IMR-90 (cell line): Measurements from ENCODE around the gene CNIH1. TPM values are rescaled to one million over a fixed set of nuclear protein-coding genes. Genes with fewer than 3 reads are reported as not detected.

Experiments
- ATAC-seq: fragments of 200-7000 bp; cut with Tn5 transposase; 2 replicates; pipeline ENCODE4 v1.9.1; 2020; ENCODE audit warnings: low read depth, mild to moderate bottlenecking, moderate library complexity
- BruUV-seq: library from RNA; stranded (reverse); fragments of 400-500 nt; replicated peaks from 2 replicates; lab custom pipeline; 2021; lab: Mats Ljungman, UMichigan
- CTCF ChIA-PET: fragments of 300-600 bp; formaldehyde crosslinking; extraction: SDS; loops from one replicate; lab custom pipeline; 2021; ENCODE audit warnings: antibody characterized with exemption; lab: Yijun Ruan, JAX
- POLR2A ChIA-PET: fragments of 300-600 bp; sonication (Branson Sonifier 250); formaldehyde crosslinking; loops from one replicate; lab custom pipeline; 2022; ENCODE audit warnings: antibody characterized with exemption; ENCODE audit not compliant: unreplicated experiment; lab: Charles Lee
- DNase-seq: peaks from one replicate; pipeline ENCODE4 v3.0.0; 2013
- H2AFZ ChIP-seq: replicated peaks from 2 replicates; pipeline ENCODE3; 2013; ENCODE audit warnings: low read length, mild to moderate bottlenecking; ENCODE audit not compliant: poor library complexity
- H2AK5ac ChIP-seq: 2 replicates; pipeline ENCODE4 v1.6.1; 2013; ENCODE audit warnings: low read depth, low read length, inconsistent platforms
- H2AK9ac ChIP-seq: replicated peaks from 2 replicates; pipeline ENCODE3; 2013; ENCODE audit warnings: mild to moderate bottlenecking, low read depth, low read length, moderate library complexity; ENCODE audit not compliant: poor library complexity
- H2BK120ac ChIP-seq: 2 replicates; pipeline ENCODE4 v1.6.1; 2013; ENCODE audit warnings: low read depth, low read length, inconsistent platforms
- H2BK15ac ChIP-seq: 3 replicates; pipeline ENCODE4 v1.6.1; 2013; ENCODE audit warnings: low read depth, low read length, inconsistent platforms
- H2BK20ac ChIP-seq: 2 replicates; pipeline ENCODE4 v1.6.1; 2013; ENCODE audit warnings: low read depth, mild to moderate bottlenecking, inconsistent platforms, low read length, moderate library complexity
- H2BK5ac ChIP-seq: 2 replicates; pipeline ENCODE4 v1.6.1; 2013; ENCODE audit warnings: mild to moderate bottlenecking, low read depth, low read length, inconsistent platforms; ENCODE audit not compliant: poor library complexity, severe bottlenecking
- H3K14ac ChIP-seq: replicated peaks from 2 replicates; pipeline ENCODE4 v1.6.1; 2013; ENCODE audit warnings: low read depth, low read length, inconsistent platforms
- H3K18ac ChIP-seq: 2 replicates; pipeline ENCODE4 v1.6.1; 2013; ENCODE audit warnings: low read depth, low read length, control low read depth
- H3K23ac ChIP-seq: 2 replicates; pipeline ENCODE4 v1.6.1; 2013; ENCODE audit warnings: low read depth, low read length, inconsistent platforms
- H3K27ac ChIP-seq: 2 replicates; pipeline ENCODE4 v1.5.1; 2013; ENCODE audit warnings: mild to moderate bottlenecking, control low read depth, low read length; ENCODE audit not compliant: insufficient read depth
- H3K27me3 ChIP-seq: 2 replicates; pipeline ENCODE4 v1.6.1; 2013; ENCODE audit warnings: low read length; ENCODE audit not compliant: control insufficient read depth, insufficient read depth
- H3K36me3 ChIP-seq: 2 replicates; pipeline ENCODE4 v1.6.1; 2013; ENCODE audit warnings: low read length, mixed read lengths; ENCODE audit not compliant: control insufficient read depth, insufficient read depth
- H3K4ac ChIP-seq: 2 replicates; pipeline ENCODE4 v1.6.1; 2013; ENCODE audit warnings: low read depth, low read length, inconsistent platforms
- H3K4me1 ChIP-seq: 2 replicates; pipeline ENCODE4 v1.6.1; 2013; ENCODE audit warnings: low read length, mixed read lengths; ENCODE audit not compliant: control insufficient read depth, insufficient read depth
- H3K4me2 ChIP-seq: 2 replicates; pipeline ENCODE4 v1.6.1; 2013; ENCODE audit warnings: low read depth, mild to moderate bottlenecking, control low read depth, low read length, moderate library complexity
- H3K4me3 ChIP-seq: 2 replicates; pipeline ENCODE4 v1.5.1; 2013; ENCODE audit warnings: low read depth, mild to moderate bottlenecking, control low read depth, low read length, moderate library complexity; ENCODE audit not compliant: insufficient read depth
- H3K56ac ChIP-seq: 2 replicates; pipeline ENCODE4 v1.6.1; 2013; ENCODE audit warnings: low read length, inconsistent platforms; ENCODE audit not compliant: insufficient read depth; ENCODE audit errors: extremely low read depth
- H3K79me1 ChIP-seq, 2 experiments: 2 replicates each; pipeline ENCODE4 v1.6.1; 2013; ENCODE audit warnings: low read length in 2 of 2, inconsistent platforms in 1 of 2, low read depth in 1 of 2
- H3K9ac ChIP-seq: 2 replicates; pipeline ENCODE4 v1.6.1; 2013; ENCODE audit warnings: low read depth, low read length, control low read depth
- H3K9me1 ChIP-seq: 2 replicates; pipeline ENCODE4 v1.6.1; 2013; ENCODE audit warnings: low read length, inconsistent platforms; ENCODE audit not compliant: insufficient read depth
- H3K9me3 ChIP-seq: 2 replicates; pipeline ENCODE4 v1.6.1; 2013; ENCODE audit warnings: low read length; ENCODE audit not compliant: control insufficient read depth, insufficient read depth
- H4K20me1 ChIP-seq: 2 replicates; pipeline ENCODE4 v1.6.1; 2013; ENCODE audit warnings: low read length, inconsistent platforms; ENCODE audit not compliant: insufficient read depth
- H4K5ac ChIP-seq: 2 replicates; pipeline ENCODE4 v1.6.1; 2013; ENCODE audit warnings: mild to moderate bottlenecking, low read depth, low read length, control low read depth
- H4K8ac ChIP-seq, 2 experiments: 2 replicates each; pipeline ENCODE4 v1.6.1; 2013; ENCODE audit warnings: low read depth in 2 of 2, low read length in 2 of 2, control low read depth in 1 of 2, inconsistent platforms in 1 of 2
- H4K91ac ChIP-seq: 2 replicates; pipeline ENCODE4 v1.6.1; 2013; ENCODE audit warnings: low read depth, low read length, inconsistent platforms; ENCODE audit not compliant: insufficient read depth
- FOS ChIP-seq: fragments of 150-350 bp; IDR thresholded peaks from 2 replicates; pipeline ENCODE4 v1.6.1; 2016; ENCODE audit warnings: low read depth, low read length
- NFE2L2 ChIP-seq: fragments of 150-350 bp; IDR thresholded peaks from 2 replicates; pipeline ENCODE4 v1.6.1; 2016; ENCODE audit warnings: low read depth, mild to moderate bottlenecking, low read length
- SMC3 ChIP-seq: fragments of 150-350 bp; IDR thresholded peaks from 2 replicates; pipeline ENCODE4 v1.6.1; 2016; ENCODE audit warnings: low read depth, mild to moderate bottlenecking, antibody characterized with exemption, low read length, moderate library complexity
- WGBS, 2 experiments: methylation state at CpG; one replicate each; pipeline versions ENCODE4 v1.1.5 to v1.1.7; 2013; ENCODE audit warnings: missing lambda C conversion rate in 2 of 2; ENCODE audit not compliant: insufficient read length in 1 of 2; ENCODE audit errors: extremely low coverage in 2 of 2; 5-methylcytosine and 5-hydroxymethylcytosine counted together
- dilution Hi-C: fragments of 300-500 bp; cut with HindIII; formaldehyde crosslinking; loops from one replicate; pipeline ENCODE4 v1.14.3; 2018; ENCODE audit warnings: low sequenced_read_pairs; ENCODE audit not compliant: unreplicated experiment
- in situ Hi-C: fragments of 300-500 bp; cut with MboI; formaldehyde crosslinking; loops from 3 replicates; pipeline ENCODE4 v1.14.3; 2019; ENCODE audit warnings: low sequenced_read_pairs, inconsistent platforms, mixed read lengths
- intact Hi-C: fragments of 100-400 bp; cut with micrococcal nuclease; formaldehyde crosslinking; loops from 2 replicates; pipeline ENCODE4 v1.10.0; 2022
- polyA plus RNA-seq, 3 experiments: library from polyadenylated mRNA; depleted of rRNA; stranded (reverse); fragments of >200 nt; gene quantifications; 2 replicates each; pipeline ENCODE4 v1.2.3, GENCODE V29; 2012; ENCODE audit warnings: low replicate concordance in 1 of 3
- total RNA-seq: library from RNA; depleted of rRNA; stranded (reverse); fragments of >200 nt; gene quantifications from 2 replicates; pipeline ENCODE4 v1.2.3, GENCODE V29; 2012
- TF ChIP-seq, protein P1 (sequence below): fragments of 150-350 bp; IDR thresholded peaks from 2 replicates; pipeline ENCODE4 v1.6.1; 2017; ENCODE audit warnings: mild to moderate bottlenecking, antibody characterized with exemption, low read length, low read depth

Gene CNIH1
- total and polyA plus RNA-seq, 2 of the 4 experiments (the other 2 are of a cell fraction), result 244 to 284 TPM

DNA sequence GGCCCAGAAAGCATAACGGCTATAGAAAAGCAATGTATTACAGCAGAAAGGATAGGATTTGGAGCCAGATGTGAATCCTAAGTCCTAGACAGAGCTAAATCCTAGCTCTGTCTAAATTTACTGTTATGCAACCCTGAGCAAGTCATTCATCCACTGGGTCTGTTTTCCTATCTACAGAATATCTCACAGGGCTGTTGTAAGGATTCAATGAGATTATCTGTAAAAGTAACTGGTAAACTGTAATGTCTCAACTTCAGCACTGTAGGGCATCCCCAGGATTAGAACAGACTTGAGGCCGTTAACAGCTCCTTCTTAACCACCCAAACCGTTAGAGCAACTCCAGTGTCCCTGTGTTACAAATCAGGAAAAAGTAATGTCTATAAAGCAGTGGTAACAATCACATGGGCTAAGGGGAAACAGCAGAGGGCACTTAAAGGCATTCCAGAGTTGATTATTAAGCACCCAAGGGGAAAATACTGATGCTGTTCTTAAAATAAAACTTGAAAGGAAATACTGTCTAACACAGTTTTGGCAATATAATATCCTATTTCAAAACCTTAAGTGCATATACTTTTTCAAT lies 37.6 kb upstream of the CNIH1 start:
- intact Hi-C loops, result no loop called here
- H3K56ac ChIP-seq, result no peak overlapping the region

More for the DNA sequence above, 37.6 kb upstream of the CNIH1 start:
- no peak overlapping the region for H3K27ac ChIP-seq
- H2AK9ac ChIP-seq, result no peak overlapping the region
- TF ChIP-seq FOS (no peak), SMC3 (no peak), NFE2L2 (no peak)
- TF ChIP-seq, protein P1, sequence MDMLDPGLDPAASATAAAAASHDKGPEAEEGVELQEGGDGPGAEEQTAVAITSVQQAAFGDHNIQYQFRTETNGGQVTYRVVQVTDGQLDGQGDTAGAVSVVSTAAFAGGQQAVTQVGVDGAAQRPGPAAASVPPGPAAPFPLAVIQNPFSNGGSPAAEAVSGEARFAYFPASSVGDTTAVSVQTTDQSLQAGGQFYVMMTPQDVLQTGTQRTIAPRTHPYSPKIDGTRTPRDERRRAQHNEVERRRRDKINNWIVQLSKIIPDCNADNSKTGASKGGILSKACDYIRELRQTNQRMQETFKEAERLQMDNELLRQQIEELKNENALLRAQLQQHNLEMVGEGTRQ, result no peak
- no peak overlapping the region for H2AFZ ChIP-seq
- 0 out of 2 replicates have a peak, but pooled peaks cover 4% of the 10 kb centered on the region for H3K9me1 ChIP-seq
- CTCF ChIA-PET, result no interaction called here
- H2AK5ac ChIP-seq, result no peak overlapping the region
- no peak overlapping the region for H4K91ac ChIP-seq
- in situ Hi-C loops (no loop called here), dilution Hi-C loops (no loop called here)
- H3K4me1 ChIP-seq, result peaks cover 2% of the 10 kb centered on the region; the same call in 1 of the 2 replicates
- H4K20me1 ChIP-seq, result peaks cover 21% of the 10 kb centered on the region; the same call in 1 of the 2 replicates
- no peak overlapping the region for H2BK20ac ChIP-seq
- no peak overlapping the region for H2BK120ac ChIP-seq
- no peak overlapping the region for H3K4me2 ChIP-seq
- no peak overlapping the region for H3K14ac ChIP-seq
- POLR2A ChIA-PET, result no interaction called here
- no peak overlapping the region for H3K18ac ChIP-seq
- H3K27me3 ChIP-seq, result no peaks in the 10 kb centered on the region
- H3K9ac ChIP-seq, result no peak overlapping the region
- no peak overlapping the region for H3K4ac ChIP-seq
- no peak overlapping the region for H2BK5ac ChIP-seq
- H3K79me1 ChIP-seq, result peaks cover 20 to 37% of the 10 kb centered on the region in 2 experiments
- H2BK15ac ChIP-seq, result no peak overlapping the region
- no CpG with 5 or more reads among the region's 3 CpGs for WGBS, 2 experiments
- BruUV-seq, result no TSS peak
- DNase-seq (no peak), ATAC-seq (no peak)
- H3K23ac ChIP-seq, result no peak overlapping the region
- no peak overlapping the region for H3K4me3 ChIP-seq
- H4K5ac ChIP-seq, result no peak overlapping the region
- no peaks in the 10 kb centered on the region for H3K9me3 ChIP-seq
- H4K8ac ChIP-seq, result no peak overlapping the region
- H3K36me3 ChIP-seq, result peaks cover 12% of the 10 kb centered on the region
